HG03354 (cell line): ENCODE data around the gene DDX5.

Source experiments
- ATAC-seq: cut with Tn5 transposase; IDR thresholded peaks from one replicate; pipeline ENCODE4 v1.9.1; 2021; ENCODE audit warnings: mild to moderate bottlenecking; ENCODE audit not compliant: unreplicated experiment, poor library complexity, severe bottlenecking

The DDX5 gene

DNA sequence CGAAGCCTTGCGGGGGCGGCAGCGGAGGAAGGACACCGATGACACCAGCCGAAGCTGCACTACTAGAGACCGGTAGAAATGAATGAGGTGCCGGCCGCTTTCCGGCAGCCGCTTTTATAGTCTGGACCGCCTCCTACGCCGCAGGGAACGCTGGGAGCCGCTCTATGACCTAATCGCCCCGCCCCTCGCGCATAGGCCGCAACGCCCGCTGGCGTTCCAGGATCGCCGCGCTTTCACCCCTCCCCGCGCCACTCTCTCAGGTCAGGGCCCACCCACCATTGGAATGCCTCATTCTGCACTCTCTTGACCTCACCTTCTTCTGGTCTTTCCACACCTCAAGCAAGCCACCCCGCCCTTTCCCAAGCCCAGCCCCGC lies at the start of gene DDX5:
Gene DDX5, minus strand, starts transcription at position 89 of the 375 bp plus-strand sequence. CDS start 170 bp downstream, outside the sequence.
- peak; percentile 66 for ATAC-seq

DNA sequence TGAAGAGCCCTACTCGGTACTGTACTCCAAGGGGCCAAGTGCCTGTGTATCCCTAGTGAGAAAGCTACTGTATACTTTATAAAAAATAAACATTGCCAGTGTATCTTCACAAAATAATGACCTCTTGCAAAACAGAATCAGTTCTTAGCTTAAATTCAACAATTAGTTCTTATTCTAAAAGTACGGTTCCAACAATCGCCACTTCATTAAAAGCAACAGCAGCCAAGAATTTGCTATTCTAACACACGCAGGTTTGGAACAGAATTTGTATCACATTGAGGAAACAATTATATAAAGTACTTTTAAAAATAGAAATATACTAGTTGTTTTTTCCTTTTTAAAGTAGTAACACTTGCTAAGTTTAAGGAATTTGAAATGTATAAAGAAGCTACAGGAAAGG lies 49.2 kb upstream of the DDX5 start:
- no peak for ATAC-seq

DNA sequence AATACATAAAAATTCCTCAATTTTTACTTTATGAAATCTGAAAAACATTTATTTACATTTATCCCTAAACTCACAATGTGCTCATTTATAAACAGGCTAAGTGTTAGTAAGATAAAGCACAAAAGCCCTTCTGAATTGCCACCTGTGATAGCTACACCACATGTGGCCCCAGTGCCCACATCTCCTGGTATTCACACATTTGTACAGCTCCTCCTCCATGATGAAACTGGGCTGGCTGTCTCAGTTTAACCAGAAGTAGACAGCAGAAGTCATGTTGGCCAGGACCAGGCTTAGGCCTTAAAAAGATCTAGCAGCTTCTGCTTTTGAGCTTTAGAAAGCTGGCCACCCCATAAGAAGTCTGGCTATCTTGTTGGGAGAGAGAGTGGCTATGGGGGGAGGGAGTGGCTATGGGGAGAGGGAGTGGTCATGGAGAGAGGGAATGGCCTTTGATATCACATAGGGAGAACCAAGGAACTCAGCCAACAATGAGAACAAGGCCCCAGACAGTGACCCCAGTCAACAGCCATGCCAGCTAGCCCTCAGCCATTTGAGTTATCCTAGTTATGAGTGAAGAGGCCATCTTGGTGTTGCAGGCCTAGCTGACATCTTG lies 48.0 kb upstream of the DDX5 start:
- no peak for ATAC-seq

DNA sequence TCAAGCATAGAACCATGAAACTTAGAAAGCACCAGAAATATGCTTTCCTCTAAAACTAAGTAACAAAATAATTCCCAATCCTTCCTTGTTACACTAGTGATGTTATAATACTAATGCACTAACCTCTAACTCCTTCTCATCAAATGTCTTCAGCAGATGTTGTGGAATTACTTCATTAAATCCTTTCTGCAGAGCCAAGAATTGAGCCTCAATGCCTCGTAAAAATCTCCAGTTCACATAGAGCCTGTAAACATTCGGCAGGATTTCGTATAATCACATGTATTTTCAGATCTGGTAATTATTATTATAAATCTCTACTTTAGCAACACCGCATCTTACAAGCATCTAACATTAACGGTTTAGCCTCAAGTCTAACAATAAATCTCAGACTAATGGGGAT lies 45.4 kb upstream of the DDX5 start:
- no peak for ATAC-seq

DNA sequence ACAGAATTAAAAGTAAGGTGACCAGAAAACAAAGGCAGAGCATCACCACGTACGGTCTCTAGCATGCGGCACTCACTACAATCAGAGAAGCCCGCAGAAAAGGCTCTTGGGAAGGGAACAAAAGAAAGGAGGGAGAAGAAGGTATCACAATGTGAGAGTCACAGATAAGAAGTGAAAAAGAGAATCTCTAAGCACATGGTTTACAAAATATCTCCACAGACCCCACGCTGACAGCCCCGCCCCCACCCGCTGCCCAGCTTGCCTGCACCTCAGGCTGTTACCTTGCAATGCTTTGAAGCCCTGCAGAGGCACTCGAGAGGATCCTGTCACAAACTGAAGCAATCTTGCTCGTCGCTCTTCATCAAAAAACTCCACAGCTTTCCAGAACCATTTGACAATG lies 41.2 kb upstream of the DDX5 start:
- ATAC-seq: no peak

DNA sequence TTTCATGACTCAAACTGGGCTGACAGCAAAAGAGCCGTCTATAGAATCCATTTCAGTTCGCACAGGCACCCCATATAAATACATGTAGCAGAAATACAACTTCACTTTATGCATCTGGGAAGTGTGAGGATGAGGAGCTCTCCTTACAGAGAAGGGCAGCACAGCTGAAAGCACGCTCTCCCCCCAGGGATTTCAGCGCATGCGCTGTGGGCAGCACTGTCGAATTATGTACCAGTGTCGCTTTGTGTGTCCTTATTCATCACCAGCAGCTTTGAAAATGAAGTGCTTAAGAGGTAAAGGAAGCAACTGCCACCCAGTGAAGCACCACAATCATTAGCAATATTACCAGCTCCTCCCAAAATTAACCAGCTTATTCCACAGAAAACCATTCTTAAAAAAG lies 40.6 kb upstream of the DDX5 start:
- no peak for ATAC-seq

DNA sequence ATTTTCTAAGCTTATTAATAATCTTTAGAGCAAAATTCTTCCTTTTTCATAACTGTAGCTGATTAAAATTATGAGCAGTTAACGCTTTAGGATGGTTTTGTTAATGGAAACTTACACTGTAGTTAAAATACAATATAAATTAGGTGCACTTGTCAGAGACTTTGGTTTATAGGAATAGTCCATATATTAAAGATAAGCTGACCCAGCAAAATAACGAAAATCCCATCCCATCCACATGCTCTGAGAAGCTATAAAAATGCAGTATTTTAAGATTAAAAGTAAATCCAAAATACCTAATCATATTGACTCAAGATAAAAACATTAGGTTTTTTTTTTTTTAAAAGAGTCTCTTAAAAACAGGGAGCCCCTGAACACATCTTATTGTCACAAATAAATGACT lies 38.7 kb upstream of the DDX5 start:
- no peak for ATAC-seq

DNA sequence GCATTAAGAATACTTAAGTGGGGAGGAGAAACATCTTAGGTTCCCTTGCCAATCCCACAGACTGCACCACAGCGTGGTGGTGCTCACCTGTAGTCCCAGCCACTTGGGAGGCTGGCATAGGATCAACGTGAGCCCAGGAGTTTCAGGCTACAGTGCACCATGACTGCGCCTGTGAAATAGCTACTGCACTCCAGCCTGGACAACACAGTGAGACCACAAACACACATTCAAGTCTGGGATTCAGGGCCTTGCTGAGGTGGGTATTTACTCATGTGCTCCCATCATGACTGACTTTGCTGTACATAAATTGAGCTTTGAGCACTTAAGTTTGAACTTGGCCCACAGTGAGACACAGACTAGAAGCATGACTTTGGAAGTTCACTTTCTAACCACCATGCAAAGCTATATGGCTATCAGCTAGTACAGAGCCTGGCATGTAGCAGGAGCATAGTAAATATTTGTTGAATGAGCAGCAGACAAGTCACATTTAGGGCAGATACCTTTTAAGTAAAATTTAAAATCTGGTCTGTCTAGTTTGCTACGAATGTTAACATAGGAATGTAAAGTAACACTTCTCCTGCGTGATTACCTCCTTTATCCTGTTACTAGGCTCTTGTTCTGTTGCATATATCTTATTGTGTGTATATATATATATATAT lies 34.2 kb upstream of the DDX5 start:
- no peak for ATAC-seq

DNA sequence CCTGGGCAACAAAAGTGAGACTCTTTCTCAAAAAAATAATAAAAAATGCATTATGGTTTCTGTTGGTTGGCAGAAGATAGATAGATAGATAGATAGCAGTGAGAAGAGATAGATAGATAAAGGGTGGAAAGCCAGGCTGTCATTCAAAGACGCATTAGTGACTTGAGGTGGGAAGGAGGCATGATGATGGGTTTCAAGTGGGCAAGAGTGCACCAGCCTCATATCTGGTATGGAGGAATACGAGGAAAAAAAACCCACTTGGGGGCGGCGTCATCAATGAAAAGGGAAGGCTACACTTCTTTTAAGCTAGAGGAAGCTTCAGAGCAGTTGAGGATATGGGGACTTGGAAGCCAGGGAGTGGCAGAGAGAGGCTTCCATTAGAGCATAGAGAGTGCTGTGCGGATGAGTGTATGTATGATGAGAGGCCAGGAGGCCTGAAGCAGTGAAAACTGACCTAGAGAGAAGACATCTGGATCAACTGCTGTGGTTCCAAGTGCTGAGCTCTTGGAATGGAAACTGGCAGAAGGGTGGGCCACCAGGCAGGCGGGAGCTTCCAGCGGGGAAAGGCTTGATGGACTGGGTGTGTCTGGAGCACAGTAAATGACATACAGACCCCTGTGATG lies 32.5 kb upstream of the DDX5 start:
- ATAC-seq: no peak

DNA sequence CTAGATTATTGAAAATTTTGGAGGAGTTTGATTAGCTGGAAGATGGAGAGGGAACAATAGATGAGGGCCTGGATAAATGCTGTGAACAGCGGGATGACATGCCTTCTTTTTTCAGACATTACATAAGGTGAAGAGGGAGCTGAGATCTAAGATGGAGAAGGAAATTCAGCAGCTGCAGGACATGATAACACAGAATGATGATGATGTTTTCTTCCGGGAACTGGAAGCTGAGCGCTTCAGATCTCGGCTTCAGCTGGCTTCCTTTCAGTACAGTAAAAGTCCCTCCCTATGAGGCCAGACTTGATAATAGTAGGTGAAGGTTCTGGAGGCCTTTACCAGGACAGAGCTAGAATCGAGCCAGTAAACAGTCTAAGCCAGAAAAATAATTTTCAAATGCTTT lies 31.4 kb upstream of the DDX5 start:
- ATAC-seq: no peak

DNA sequence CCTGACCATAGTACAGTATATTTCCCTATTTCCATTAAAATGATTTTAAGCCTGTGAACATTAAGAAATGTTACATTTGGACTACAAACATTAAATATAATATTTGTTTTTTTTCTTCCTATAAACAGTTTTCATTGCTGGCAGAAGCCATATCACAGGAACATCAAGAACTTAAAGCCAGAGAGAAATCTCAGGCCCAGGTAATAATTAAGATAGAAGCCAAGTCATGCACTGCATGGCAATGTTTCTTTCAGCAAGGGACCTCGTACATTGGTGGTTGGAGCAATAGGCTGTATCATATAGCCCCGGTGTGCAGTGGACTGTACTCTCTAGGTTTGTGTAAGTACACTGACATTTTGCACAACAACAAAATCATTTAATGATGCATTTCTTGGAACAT lies 30.8 kb upstream of the DDX5 start:
- ATAC-seq: no peak

DNA sequence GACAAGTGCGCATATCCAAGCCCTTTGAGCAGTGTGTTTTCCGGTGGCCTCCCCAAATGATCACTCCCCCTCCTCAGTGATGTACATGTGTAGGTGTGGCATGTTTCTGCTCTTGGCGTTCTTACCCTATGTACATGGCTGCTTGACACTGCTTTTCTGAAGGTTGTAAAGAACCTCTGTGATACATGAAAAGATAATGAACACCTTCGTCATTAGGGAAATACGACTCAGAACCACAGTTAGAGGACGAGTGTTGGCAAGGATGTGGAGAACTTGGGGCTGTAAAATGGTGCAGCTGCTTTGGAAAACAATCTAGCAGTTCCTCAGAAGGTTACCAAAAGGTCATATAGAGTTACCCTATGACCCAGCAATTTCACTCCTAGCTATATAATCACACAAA lies 29.3 kb upstream of the DDX5 start:
- no peak for ATAC-seq

DNA sequence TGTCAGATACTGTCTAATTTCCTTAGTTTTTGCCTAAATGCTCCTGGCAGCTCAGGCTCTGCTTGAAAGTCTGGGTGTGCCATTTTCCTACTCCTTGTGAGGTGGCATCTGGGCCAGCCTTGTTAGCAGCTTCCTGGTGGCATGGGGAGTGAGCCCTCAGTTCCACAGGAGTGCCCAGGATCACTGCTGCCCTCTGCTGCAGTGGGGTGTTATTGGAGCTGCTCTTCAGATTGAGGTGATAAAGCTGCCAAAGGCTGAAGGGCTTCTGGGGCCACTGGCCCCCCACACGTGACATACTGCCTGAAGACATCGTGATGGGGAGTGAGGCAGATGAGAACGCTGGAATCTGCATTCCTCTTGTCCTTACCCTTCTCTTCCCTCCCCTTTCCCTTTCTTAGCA lies 28.1 kb upstream of the DDX5 start:
- no peak for ATAC-seq

DNA sequence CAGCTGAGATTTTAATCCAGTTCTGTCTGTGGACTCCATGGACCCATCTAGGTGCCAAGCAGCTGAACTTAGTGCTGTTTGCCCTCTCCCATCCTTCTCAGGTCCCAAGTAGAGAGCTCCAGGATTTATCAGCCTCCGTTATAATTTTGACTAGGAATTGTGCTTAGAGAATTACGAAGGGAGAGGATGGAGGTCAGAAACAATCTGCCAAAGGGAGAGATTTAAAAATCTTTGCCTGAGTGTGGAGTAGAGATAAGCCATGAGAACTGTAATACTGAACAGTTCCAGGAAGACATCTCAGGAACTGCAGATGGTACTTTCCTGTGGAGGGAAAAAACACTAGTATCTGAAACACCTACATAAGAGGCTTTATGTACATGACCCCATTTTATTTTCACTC lies 27.7 kb upstream of the DDX5 start:
- no peak for ATAC-seq

DNA sequence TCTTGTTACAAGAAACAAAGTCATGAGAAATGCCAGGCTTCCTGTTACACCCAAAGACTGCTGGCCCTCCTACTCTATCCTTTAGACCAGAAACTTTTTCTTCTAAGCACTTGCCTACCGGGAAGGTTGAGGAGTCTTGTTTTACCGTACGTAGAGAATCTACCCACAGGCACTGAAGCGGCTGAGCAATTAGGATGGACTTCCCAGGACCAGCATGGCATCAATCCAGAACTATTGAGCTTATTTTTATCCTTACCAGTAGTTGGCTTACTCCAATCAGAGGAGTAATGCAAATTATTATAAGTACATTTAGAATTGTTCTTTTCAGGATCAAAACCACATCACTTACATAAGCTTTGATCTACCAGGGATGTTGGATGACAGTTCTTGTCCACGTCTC lies 26.3 kb upstream of the DDX5 start:
- no peak for ATAC-seq

DNA sequence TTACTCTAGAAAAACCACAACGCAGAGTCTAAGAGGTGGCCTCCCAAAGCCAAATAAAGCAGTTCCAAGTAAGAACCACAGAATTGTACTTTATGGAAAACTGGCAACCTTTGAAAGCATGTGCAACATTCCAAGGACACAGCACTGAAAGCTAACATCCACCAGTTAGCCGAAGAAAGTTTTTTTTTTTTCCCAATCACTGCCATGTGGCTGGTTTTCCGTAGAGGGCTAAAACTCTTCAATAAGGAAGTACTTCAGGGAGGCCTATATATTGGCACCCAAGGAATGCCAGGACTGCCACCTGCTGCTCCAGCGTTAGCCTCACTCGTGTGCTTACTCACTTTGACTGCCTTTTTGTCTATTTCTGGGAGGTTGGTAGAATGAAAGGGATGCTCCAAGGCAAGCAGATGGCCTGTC lies 25.9 kb upstream of the DDX5 start:
- no peak for ATAC-seq

DNA sequence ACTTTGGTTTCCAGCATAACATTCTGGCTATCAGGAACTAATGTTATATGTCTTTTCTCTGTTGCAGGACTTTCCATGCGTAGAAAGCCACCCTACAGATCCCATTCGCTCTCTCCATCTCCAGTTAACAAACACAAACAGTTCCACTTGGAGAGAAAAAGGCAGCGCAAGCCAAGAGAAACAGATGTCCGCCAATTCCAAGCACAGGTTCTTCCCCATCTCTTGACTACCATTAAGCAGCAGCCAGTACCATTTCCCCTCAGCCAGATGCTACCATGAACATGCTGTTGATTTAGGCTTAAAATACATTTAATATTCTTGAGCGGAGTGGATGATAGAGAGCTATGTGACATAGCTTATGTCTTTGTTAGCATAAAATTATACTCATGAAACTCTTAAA lies 23.1 kb upstream of the DDX5 start:
- ATAC-seq: no peak

DNA sequence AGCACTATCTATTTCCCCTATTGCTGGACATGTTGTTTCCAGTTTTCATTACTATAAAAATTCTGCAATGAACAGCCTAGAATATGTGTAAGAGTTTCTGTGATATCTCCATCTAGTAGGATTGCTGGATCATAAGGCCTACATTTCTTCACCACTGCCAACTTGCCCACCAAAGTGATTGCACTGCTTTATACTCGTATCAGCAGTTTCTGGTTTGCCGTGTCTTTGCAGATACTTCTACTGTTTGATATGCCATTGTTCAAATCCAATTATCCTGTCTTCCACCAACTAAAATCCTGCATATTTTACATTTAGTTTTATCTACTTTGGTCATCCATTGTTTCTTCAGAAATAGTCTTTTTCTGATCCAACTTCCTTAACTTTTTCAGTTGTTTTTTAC lies 21.8 kb upstream of the DDX5 start:
- ATAC-seq: no peak

DNA sequence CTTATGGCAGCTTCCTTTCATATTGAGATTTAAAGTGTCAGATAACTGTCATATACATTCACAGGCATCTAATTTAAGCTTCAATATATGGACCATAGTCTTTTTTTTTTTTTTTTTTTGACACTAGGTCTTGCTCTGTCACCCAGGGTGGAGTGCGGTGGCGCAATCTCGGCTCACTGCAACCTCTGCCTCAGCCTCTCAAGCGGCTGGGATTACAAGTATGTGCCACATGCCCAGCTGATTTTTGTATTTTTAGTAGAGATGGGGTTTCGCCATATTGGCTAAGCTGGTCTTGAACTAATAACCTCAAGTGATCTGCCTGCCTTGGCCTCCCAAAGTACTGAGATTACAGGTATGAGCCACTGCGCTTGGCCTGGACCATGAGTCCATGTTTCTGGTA lies 14.3 kb upstream of the DDX5 start:
- no peak for ATAC-seq

DNA sequence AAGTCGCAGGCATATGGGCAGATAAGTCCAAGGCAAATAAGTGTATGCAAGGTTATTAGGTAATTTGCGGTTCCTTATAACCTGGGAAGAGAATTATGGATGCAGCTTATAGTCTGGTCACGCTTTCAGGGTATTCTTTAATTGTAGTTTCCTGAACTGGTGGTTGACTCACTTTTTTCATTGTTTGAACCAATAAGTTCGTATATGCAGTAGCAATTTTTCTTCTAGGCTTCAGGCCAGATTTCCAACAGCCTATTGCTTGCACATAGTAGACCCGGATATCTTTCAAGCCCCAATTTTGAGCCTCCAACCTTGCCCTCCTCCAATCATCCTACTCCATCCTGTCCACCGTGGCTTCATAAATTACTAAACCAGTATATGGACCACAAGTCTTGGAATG lies 13.5 kb upstream of the DDX5 start:
- ATAC-seq: no peak

DNA sequence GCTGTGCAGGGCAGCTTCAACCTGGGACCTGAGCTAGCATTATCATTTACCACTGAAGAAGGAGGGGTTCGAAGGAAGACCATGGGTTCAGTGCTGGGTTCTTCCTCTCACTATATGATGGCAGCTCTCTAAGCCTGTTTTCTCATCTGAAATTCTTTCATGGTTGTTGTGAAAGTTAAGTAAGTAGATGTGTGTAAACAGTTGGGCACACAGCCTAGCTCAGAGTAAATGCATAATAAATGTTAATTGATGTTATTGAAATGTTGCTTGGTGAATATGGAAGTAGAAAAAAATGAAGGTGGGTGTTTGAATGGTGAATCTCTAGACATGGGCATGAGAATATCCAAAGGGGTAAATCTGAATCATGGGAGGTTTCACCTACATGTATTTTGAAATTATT lies 9.7 kb upstream of the DDX5 start:
- ATAC-seq: no peak

DNA sequence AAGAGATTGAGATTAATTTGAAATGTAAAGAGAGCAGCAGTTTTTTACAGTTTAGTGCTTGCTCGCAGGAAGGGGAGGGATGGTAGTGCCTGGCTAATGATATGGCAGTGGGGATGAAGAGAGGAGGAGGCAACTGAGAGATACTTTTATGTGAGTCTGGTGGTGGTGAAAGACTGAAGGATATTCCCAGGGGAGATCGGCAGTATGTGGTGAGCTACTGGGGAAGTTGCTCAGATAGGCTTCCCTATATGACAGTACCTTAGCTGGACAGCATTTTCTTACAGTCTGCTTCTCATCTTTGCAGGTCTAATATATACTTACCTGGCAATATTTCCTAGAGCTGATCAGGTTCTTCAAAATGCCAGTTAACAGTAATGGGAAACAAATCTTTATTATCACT lies 9.3 kb upstream of the DDX5 start:
- ATAC-seq: no peak
